SHP77 (cell line): ENCODE measurements around the gene STMP1.
"Not testable (repeated sequence)": the region's sequence is repeated elsewhere in the genome, so short reads cannot be mapped to it uniquely, and the experiment has no call there.

ENCODE experiments used
- DNase-seq, 2 experiments: peaks; one replicate each; lab custom pipeline; 2025; lab: John Stamatoyannopoulos, UW

STMP1 gene

GRCh38 chr7:135664046-135664589, 1.8 kb downstream of the STMP1 start:
- DNase-seq, result no peak

- no peak for DNase-seq
Measured at GRCh38 chr7:135665042-135665441, 2.7 kb downstream of the STMP1 start.

- DNase-seq, result no peak
Measured at GRCh38 chr7:135666156-135666555, 3.8 kb downstream of the STMP1 start.

GRCh38 chr7:135666846-135667245, 4.5 kb downstream of the STMP1 start:
- no peak for DNase-seq

GRCh38 chr7:135667626-135668025, 5.3 kb downstream of the STMP1 start:
- not testable (repeated sequence) for DNase-seq

- DNase-seq, result not testable (repeated sequence)
Measured at GRCh38 chr7:135668852-135669395, 6.6 kb downstream of the STMP1 start.

GRCh38 chr7:135669774-135670173, 7.5 kb downstream of the STMP1 start:
- no peak for DNase-seq

- DNase-seq, result no peak
Measured at GRCh38 chr7:135670179-135670578, 7.9 kb downstream of the STMP1 start.

GRCh38 chr7:135672560-135673359, 10.4 kb downstream of the STMP1 start:
- DNase-seq, result peak; percentile 49 to 50

GRCh38 chr7:135673360-135673706, 11.0 kb downstream of the STMP1 start:
- no peak for DNase-seq

GRCh38 chr7:135678612-135679575, 16.6 kb downstream of the STMP1 start:
- DNase-seq, result peak in 1 of 2 experiments; percentile 14

GRCh38 chr7:135681762-135682161, 19.4 kb downstream of the STMP1 start:
- DNase-seq, result no peak

GRCh38 chr7:135682191-135682590, 19.9 kb downstream of the STMP1 start:
- no peak for DNase-seq

GRCh38 chr7:135683609-135684008, 21.3 kb downstream of the STMP1 start:
- DNase-seq, result no peak

GRCh38 chr7:135684136-135684535, 21.8 kb downstream of the STMP1 start:
- DNase-seq, result no peak

GRCh38 chr7:135684699-135685098, 22.4 kb downstream of the STMP1 start:
- DNase-seq, result no peak

- DNase-seq, result no peak
Measured at GRCh38 chr7:135685306-135686084, 23.2 kb downstream of the STMP1 start.

GRCh38 chr7:135687466-135687865, 25.2 kb downstream of the STMP1 start:
- DNase-seq, result no peak

GRCh38 chr7:135690566-135690965, 28.3 kb downstream of the STMP1 start:
- no peak for DNase-seq

GRCh38 chr7:135692055-135692454, 29.7 kb downstream of the STMP1 start:
- no peak for DNase-seq

GRCh38 chr7:135692606-135693005, 30.3 kb downstream of the STMP1 start:
- not testable (repeated sequence) for DNase-seq

GRCh38 chr7:135693558-135693957, 31.2 kb downstream of the STMP1 start:
- no peak for DNase-seq
